ENCODE data around the gene CCDC192.
"Not testable (repeated sequence)": the region's sequence is repeated elsewhere in the genome, so short reads cannot be mapped to it uniquely, and the experiment has no call there.

Gene CCDC192

DNA sequence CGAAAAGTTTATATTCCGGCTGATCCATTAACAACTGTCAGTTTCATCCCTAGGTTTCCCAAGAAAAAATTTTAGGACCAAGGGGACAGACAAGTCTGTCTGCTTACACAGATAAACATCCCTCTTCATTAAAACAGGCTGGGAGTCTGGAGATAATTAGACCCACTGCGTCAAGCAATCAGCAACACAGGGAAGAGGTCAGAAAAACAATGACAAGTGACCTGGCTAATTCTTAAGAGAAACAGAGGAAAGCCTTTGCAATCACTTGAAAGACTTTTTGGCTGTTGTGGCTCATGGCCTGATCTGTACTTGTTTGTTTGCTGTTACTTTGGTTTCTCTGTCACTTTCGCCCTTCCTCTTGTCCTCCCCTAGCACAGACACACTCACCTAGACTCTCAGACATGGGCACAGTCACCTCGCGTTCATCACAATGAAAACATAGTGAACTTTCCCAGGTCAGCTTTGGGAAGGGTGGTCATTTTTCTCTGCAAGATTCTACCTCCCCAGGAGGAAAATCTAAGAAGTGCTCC lies 2.9 kb upstream of the CCDC192 start:
- no peak overlapping the region for H3K27ac ChIP-seq

DNA sequence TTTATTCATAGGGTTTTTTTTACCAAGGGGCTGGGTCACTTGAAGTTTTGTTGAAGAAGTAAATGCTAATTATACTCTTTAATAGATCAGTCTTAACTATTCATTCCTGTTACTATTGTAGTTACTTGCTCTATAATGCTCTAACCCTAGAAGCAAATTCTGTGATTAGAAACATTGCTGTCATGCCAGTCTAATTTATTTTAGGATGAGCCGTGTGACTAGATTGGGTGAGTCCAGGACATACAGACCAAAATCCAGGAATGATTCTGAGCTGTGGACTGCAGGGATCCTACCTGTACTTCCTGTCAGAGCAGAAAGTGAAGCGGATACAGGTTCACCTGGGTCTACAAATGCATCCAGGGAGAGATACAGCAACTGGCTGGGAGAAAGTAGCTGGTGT lies 757 bp upstream of the CCDC192 start:
- no peak for TF ChIP-seq Cebpa-rat (IDR thresholded peaks at IDR 0.05)
- H3K9me3 ChIP-seq = no peaks in the 10 kb centered on the region
- H3K4me2 ChIP-seq = no peak overlapping the region
- H3K9ac ChIP-seq = no peak overlapping the region
- H3K4me3 ChIP-seq = no peak overlapping the region
- H3K4me1 ChIP-seq = no peaks in the 10 kb centered on the region
- no peaks in the 10 kb centered on the region for H3K27me3 ChIP-seq
- no peaks in the 10 kb centered on the region for H4K20me1 ChIP-seq
- no peak overlapping the region for H3K27ac ChIP-seq
- no peaks in the 10 kb centered on the region for H3K36me3 ChIP-seq

More for the DNA sequence above, 2.9 kb upstream of the CCDC192 start:
- Histone ChIP-seq H3K4me2 (no peak overlapping the region), H3K36me3 (no peaks in the 10 kb centered on the region), H3K27me3 (no peaks in the 10 kb centered on the region), H3K9ac (no peak overlapping the region), H3K4me1 (no peaks in the 10 kb centered on the region), H3K4me3 (no peak overlapping the region), H3K9me3 (no peaks in the 10 kb centered on the region), H4K20me1 (no peaks in the 10 kb centered on the region)
- TF ChIP-seq Cebpa-rat (IDR thresholded peaks at IDR 0.05) = no peak

DNA sequence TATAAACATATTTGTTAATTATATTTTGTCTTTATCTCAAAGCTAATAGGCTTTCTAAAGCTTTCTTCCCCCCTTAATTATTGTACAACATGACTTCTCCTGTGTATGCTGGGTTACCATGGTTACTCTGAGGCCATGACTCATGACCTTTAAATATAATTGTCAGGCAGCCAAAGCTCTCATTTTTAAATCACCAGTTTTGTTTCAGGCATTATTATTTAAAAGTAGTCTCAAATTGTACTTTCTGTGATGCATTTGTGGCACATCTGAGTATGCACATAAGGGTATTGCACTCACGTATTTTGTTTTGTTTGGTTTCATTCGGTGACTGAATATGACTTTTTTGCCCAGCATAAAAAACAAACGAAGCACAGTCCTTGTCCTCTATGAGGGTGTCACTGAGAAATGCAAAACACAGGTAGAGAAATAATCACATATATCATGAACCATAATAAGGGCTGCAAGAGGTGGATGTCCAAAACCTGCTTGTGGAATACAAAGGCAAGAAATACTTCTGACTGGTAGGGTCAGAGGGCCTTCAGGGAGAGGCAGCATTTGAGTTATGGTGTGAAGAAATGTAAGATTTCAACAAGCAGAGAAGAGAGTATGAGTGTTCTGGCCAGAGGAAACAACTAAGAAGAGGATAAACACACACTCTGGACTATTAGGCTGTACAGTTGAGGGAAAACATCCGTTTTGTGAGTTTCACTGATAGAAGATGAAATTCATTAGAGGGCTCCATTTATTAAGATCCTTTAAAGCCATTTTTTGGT lies 2.1 kb downstream of the CCDC192 start:
- no peak overlapping the region for H3K4me2 ChIP-seq
- H3K27ac ChIP-seq = no peak overlapping the region

DNA sequence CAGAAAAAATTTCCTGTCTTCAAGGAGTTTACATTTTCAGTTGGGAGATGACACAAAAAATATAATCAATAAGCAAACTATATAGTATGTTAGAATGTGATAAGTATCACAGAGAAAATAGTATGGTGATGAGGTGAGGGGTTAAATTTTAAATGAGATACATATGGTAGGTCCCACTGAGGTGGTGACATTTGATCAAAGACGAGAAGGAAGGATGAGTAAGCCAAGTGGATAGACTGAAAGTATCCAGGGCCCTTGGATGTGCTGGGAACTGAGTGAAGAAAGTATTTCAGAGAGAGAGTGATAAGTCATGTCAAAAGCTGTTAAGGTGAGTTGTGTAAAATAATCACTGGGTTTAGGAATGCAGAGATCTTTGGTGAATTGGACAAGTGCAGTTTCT lies 3.5 kb downstream of the CCDC192 start:
- Histone ChIP-seq H3K4me2 (no peak overlapping the region), H3K36me3 (no peaks in the 10 kb centered on the region), H3K27ac (no peak overlapping the region), H3K9ac (no peak overlapping the region), H3K9me3 (no peaks in the 10 kb centered on the region), H3K4me1 (no peaks in the 10 kb centered on the region), H4K20me1 (no peaks in the 10 kb centered on the region), H3K4me3 (no peak overlapping the region), H3K27me3 (no peaks in the 10 kb centered on the region)
- TF ChIP-seq Cebpa-rat (IDR thresholded peaks at IDR 0.05) = no peak

More for the DNA sequence above, 2.1 kb downstream of the CCDC192 start:
- Histone ChIP-seq H4K20me1 (no peaks in the 10 kb centered on the region), H3K9me3 (no peaks in the 10 kb centered on the region), H3K9ac (no peak overlapping the region), H3K36me3 (no peaks in the 10 kb centered on the region), H3K27me3 (no peaks in the 10 kb centered on the region), H3K4me1 (no peaks in the 10 kb centered on the region), H3K4me3 (no peak overlapping the region)
- TF ChIP-seq Cebpa-rat (IDR thresholded peaks at IDR 0.05) = no peak

DNA sequence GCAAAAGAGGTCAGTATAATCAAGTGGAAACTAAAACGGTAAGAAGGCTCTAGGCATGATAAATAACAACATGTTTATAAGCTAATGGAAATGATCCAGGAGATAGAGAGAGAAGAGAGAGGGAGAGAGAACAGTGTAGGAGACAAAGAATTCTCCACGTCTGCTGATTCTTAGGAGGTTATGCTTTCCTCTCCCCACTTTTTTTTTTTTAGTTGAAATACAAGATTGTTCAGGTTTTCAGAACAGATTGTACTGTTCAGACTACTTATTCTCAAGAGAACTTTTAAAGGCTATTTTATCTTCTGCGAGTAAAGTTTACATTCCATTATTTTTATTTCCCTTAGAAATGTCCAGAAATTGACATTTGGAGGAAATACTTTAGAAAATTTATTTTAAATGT lies 4.0 kb downstream of the CCDC192 start:
- Histone ChIP-seq H3K9ac (no peak overlapping the region), H4K20me1 (no peaks in the 10 kb centered on the region), H3K36me3 (no peaks in the 10 kb centered on the region), H3K9me3 (no peaks in the 10 kb centered on the region), H3K27ac (no peak overlapping the region), H3K27me3 (no peaks in the 10 kb centered on the region), H3K4me1 (no peaks in the 10 kb centered on the region), H3K4me3 (no peak overlapping the region), H3K4me2 (no peak overlapping the region)
- TF ChIP-seq Cebpa-rat (IDR thresholded peaks at IDR 0.05) = no peak

DNA sequence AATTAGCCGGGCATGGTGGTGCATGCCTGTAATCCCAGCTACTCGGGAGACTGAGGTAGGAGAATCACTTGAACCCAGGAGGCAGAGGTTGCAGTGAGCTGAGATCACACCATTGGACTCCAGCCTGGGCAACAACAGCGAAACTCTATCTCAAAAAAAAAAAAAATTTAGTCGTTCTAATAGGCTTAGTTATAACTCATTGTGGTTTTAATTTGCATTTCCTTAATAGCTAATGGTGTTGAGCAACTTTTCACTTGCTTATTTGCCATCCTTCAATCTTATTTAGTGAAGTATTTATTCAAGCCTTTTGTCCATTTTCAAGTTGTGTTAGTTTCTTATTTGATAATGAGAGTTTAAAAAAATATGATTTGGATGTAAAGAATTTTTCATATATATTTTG lies 9.9 kb downstream of the CCDC192 start:
- H3K36me3 ChIP-seq, H4K20me1 ChIP-seq, H3K4me2 ChIP-seq, H3K27me3 ChIP-seq, H3K27ac ChIP-seq, H3K4me1 ChIP-seq, H3K9ac ChIP-seq, H3K4me3 ChIP-seq, H3K9me3 ChIP-seq: not testable (repeated sequence)

DNA sequence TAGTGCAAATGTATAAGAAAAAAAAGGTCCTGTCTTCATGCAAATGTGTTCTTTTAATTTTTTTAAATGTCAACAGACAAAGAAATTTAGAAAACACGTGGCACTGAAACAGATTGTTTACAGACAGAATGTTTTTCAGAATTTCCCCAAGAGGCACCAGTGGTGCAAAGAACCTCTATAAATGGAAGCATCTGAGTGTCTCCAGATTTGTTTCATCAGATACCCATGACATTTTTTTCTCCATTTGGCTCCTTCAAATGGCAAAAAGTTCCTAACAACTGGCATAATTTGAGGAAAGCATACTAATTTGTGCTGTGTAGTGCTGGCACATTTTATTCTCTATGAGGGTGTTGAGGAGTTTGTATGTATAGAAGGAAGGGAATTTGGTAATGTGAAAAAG lies 15.0 kb downstream of the CCDC192 start:
- no peak for TF ChIP-seq Cebpa-rat (IDR thresholded peaks at IDR 0.05)
- Histone ChIP-seq H3K4me3 (no peak overlapping the region), H3K27me3 (no peaks in the 10 kb centered on the region), H3K27ac (no peak overlapping the region), H3K4me2 (no peak overlapping the region), H3K36me3 (0 out of 2 replicates have a peak, but pooled peaks cover 4% of the 10 kb centered on the region), H3K9me3 (peaks cover 28% of the 10 kb centered on the region), H3K9ac (no peak overlapping the region), H3K4me1 (peaks cover 7% of the 10 kb centered on the region), H4K20me1 (no peaks in the 10 kb centered on the region)

DNA sequence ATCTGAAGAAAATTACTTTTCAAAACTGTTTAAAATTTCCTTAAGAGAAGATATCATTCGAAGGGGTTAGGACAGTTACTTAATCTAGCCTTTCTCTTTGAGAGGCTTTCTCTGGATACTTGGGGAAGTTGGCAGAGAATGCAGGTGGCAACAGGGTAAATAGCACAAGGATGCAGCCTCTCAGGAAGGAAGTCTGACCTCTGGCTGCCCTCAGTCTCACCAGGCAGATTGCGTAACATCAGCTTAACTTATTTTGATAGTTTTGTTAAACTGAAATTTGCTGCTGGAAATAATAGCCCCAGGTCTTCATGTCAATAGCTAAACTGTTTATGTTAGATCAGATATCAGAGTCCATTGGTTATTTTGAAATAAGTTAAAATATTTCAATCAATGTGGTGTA lies 20.4 kb downstream of the CCDC192 start:
- Histone ChIP-seq H3K9ac (no peak overlapping the region), H4K20me1 (no peaks in the 10 kb centered on the region), H3K27ac (peak overlapping the region; percentile 7; the same call in 1 of the 2 replicates), H3K36me3 (0 out of 2 replicates have a peak, but pooled peaks cover 4% of the 10 kb centered on the region), H3K4me2 (peak overlapping the region; percentile 55), H3K9me3 (peaks cover 28% of the 10 kb centered on the region), H3K4me1 (peaks cover 13% of the 10 kb centered on the region), H3K4me3 (no peak overlapping the region), H3K27me3 (no peaks in the 10 kb centered on the region)
- peak; percentile 98 for TF ChIP-seq Cebpa-rat (IDR thresholded peaks at IDR 0.05)

DNA sequence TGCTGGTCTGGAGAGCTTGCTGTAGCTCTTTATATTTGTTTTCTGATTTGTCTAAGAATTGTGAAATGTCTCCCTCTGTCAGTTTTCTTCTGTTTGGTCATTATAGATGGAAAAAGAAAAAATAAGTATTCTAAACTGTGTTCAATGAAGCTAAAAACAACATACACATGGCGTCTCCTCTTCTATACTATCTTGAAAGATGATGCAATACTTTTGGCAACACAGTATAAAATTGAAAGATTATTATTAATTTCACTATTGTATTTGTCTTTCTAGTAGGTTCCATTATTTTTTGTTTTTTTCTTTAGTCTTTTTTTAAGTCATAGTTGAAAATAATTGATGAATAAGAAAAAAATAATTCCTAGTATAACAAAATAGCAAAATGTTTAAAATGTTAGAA lies 22.5 kb downstream of the CCDC192 start:
- peaks cover 16% of the 10 kb centered on the region for H3K9me3 ChIP-seq
- peak; percentile 54; the same call in 1 of the 2 replicates for TF ChIP-seq Cebpa-rat (IDR thresholded peaks at IDR 0.05)
- H3K9ac ChIP-seq = no peak overlapping the region
- H3K4me3 ChIP-seq = no peak overlapping the region
- H3K4me2 ChIP-seq = no peak overlapping the region
- no peak overlapping the region for H3K27ac ChIP-seq
- no peaks in the 10 kb centered on the region for H4K20me1 ChIP-seq
- H3K4me1 ChIP-seq = peaks cover 13% of the 10 kb centered on the region
- H3K27me3 ChIP-seq = no peaks in the 10 kb centered on the region
- 0 out of 2 replicates have a peak, but pooled peaks cover under 1% of the 10 kb centered on the region for H3K36me3 ChIP-seq

DNA sequence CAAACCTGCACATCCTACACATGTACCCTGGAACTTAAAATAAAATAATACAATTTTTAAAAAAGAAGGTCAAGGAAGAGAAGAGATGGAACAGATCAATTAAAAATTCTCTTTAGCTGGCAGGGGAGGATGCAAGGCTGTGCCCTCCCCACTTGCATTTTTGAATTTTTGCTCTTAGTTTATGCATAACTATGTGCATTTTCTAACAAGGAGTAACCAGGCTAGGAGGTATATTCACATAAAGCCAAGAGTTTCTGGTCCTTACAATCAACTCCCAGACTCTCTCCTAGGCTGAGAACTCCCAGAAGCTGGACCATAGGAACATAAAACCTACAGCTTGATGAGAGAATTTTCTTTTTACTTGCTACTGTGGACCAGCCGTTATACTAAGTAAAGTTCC lies 29.8 kb downstream of the CCDC192 start:
- no peak overlapping the region for H3K9ac ChIP-seq
- no peak overlapping the region for H3K27ac ChIP-seq
- no peaks in the 10 kb centered on the region for H4K20me1 ChIP-seq
- H3K36me3 ChIP-seq = no peaks in the 10 kb centered on the region
- peaks cover 4% of the 10 kb centered on the region; the same call in 1 of the 2 replicates for H3K9me3 ChIP-seq
- no peak for TF ChIP-seq Cebpa-rat (IDR thresholded peaks at IDR 0.05)
- H3K4me1 ChIP-seq = no peaks in the 10 kb centered on the region
- H3K27me3 ChIP-seq = no peaks in the 10 kb centered on the region
- H3K4me2 ChIP-seq = no peak overlapping the region
- H3K4me3 ChIP-seq = no peak overlapping the region

DNA sequence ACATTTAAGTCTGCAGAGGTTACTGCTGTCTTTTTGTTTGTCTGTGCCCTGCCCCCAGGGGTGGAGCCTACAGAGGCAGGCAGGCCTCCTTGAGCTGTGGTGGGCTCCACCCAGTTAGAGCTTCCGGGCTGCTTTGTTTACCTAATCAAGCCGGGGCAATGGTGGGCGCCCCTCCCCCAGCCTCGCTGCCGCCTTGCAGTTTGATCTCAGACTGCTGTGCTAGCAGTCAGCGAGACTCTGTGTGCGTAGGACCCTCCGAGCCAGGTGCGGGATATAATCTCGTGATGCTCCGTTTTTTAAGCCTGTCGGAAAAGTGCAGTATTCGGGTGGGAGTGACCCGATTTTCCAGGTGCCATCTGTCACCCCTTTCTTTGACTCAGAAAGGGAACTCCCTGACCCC lies 36.2 kb downstream of the CCDC192 start:
- not testable (repeated sequence) for H3K27me3 ChIP-seq, H3K4me3 ChIP-seq, H3K9ac ChIP-seq, H4K20me1 ChIP-seq, H3K4me2 ChIP-seq, H3K36me3 ChIP-seq, H3K4me1 ChIP-seq, H3K27ac ChIP-seq, H3K9me3 ChIP-seq
